MM.1S (cell line): ENCODE results near the gene DNAAF5.

Experiments used
- DNase-seq: peaks from one replicate; pipeline ENCODE4 v3.0.0-alpha.2; 2015
- H2AFZ ChIP-seq: fragments of 300-600 bp; sonication (generic); 2 replicates; pipeline ENCODE4 v1.6.0; 2016; ENCODE audit warnings: antibody characterized with exemption, low read length
- H3F3A ChIP-seq: fragments of 300-600 bp; sonication (generic); 2 replicates; pipeline ENCODE4 v1.6.1; 2016; ENCODE audit warnings: mild to moderate bottlenecking, antibody characterized with exemption, low read length, moderate library complexity, mixed read lengths; ENCODE audit not compliant: insufficient read depth
- H3K27ac ChIP-seq: fragments of 300-600 bp; sonication (generic); 2 replicates; pipeline ENCODE4 v1.5.1; 2016; ENCODE audit warnings: mild to moderate bottlenecking, low read length
- H3K27me3 ChIP-seq: fragments of 300-600 bp; sonication (generic); replicated peaks from 2 replicates; pipeline ENCODE4 v1.6.0; 2016; ENCODE audit warnings: low read length; ENCODE audit not compliant: insufficient read depth
- H3K36me3 ChIP-seq: fragments of 300-600 bp; sonication (generic); replicated peaks from 2 replicates; pipeline ENCODE4 v1.6.1; 2016; ENCODE audit warnings: mild to moderate bottlenecking, low read length, mixed read lengths; ENCODE audit not compliant: insufficient read depth
- H3K4me1 ChIP-seq: fragments of 300-600 bp; sonication (generic); 2 replicates; pipeline ENCODE4 v1.6.1; 2016; ENCODE audit warnings: low read length, mixed read lengths
- H3K4me2 ChIP-seq: fragments of 300-600 bp; sonication (generic); 2 replicates; pipeline ENCODE4 v1.6.0; 2016; ENCODE audit warnings: low read depth, low read length
- H3K4me3 ChIP-seq: fragments of 300-600 bp; sonication (generic); 2 replicates; pipeline ENCODE4 v1.5.1; 2016; ENCODE audit warnings: low read length, mixed read lengths
- H3K79me2 ChIP-seq: fragments of 300-600 bp; sonication (generic); 2 replicates; pipeline ENCODE4 v1.6.1; 2016; ENCODE audit warnings: mixed run types, low read length, mixed read lengths
- H3K9ac ChIP-seq: fragments of 300-600 bp; sonication (generic); 2 replicates; pipeline ENCODE4 v1.6.1; 2016; ENCODE audit warnings: low read length, mixed read lengths
- H3K9me2 ChIP-seq: fragments of 300-600 bp; sonication (generic); replicated peaks from 2 replicates; pipeline ENCODE4 v1.6.1; 2016; ENCODE audit warnings: mild to moderate bottlenecking, low read length, mixed read lengths; ENCODE audit not compliant: insufficient read depth
- H3K9me3 ChIP-seq: fragments of 300-600 bp; sonication (generic); replicated peaks from 2 replicates; pipeline ENCODE4 v1.6.1; 2016; ENCODE audit warnings: mild to moderate bottlenecking, low read length, mixed read lengths; ENCODE audit not compliant: insufficient read depth
- H4K20me1 ChIP-seq: fragments of 300-600 bp; sonication (generic); 2 replicates; pipeline ENCODE4 v1.6.1; 2016; ENCODE audit warnings: mild to moderate bottlenecking, low read length, moderate library complexity, mixed read lengths; ENCODE audit not compliant: insufficient read depth
- CTCF ChIP-seq: fragments of 300-600 bp; sonication (generic); IDR thresholded peaks from 2 replicates; pipeline ENCODE4 v1.5.1; 2016; ENCODE audit warnings: antibody characterized with exemption, low read length, mixed read lengths
- EZH2 ChIP-seq: fragments of 300-600 bp; sonication (generic); optimal IDR thresholded peaks from 2 replicates; pipeline ENCODE3; 2017; ENCODE audit warnings: low read depth, mild to moderate bottlenecking, antibody characterized with exemption, low read length, mixed read lengths
- EZH2phosphoT487 ChIP-seq: fragments of 300-600 bp; sonication (generic); IDR thresholded peaks from 2 replicates; pipeline ENCODE4 v1.6.1; 2018; ENCODE audit warnings: antibody characterized with exemption, low read length

Gene DNAAF5

GRCh38 chr7:777728-778078, 51.2 kb downstream of the DNAAF5 start:
- Histone ChIP-seq H3K4me3 (no peak overlapping the region), H3K27ac (no peak overlapping the region), H3K4me1 (no peaks in the 10 kb centered on the region), H2AFZ (no peak overlapping the region), H3K27me3 (no peaks in the 10 kb centered on the region), H3K4me2 (no peak overlapping the region), H3K79me2 (no peaks in the 10 kb centered on the region), H3K36me3 (peaks cover 4% of the 10 kb centered on the region; the same call in 1 of the 2 replicates), H4K20me1 (no peaks in the 10 kb centered on the region), H3F3A (no peaks in the 10 kb centered on the region), H3K9me3 (no peaks in the 10 kb centered on the region), H3K9me2 (no peaks in the 10 kb centered on the region), H3K9ac (no peak overlapping the region)
- DNase-seq: no peak
- TF ChIP-seq EZH2phosphoT487 (no peak), CTCF (no peak), EZH2 (no peak)

GRCh38 chr7:778271-778967, 51.9 kb downstream of the DNAAF5 start:
- Histone ChIP-seq H3K9me3 (no peaks in the 10 kb centered on the region), H3F3A (no peaks in the 10 kb centered on the region), H2AFZ (no peak overlapping the region), H3K9me2 (no peaks in the 10 kb centered on the region), H3K27me3 (no peaks in the 10 kb centered on the region), H3K27ac (no peak overlapping the region), H3K36me3 (peaks cover 4% of the 10 kb centered on the region; the same call in 1 of the 2 replicates), H3K79me2 (no peaks in the 10 kb centered on the region), H4K20me1 (no peaks in the 10 kb centered on the region), H3K9ac (no peak overlapping the region), H3K4me3 (no peak overlapping the region), H3K4me1 (no peaks in the 10 kb centered on the region), H3K4me2 (no peak overlapping the region)
- no peak for DNase-seq
- no peak for TF ChIP-seq EZH2
- TF ChIP-seq CTCF: no peak
- no peak for TF ChIP-seq EZH2phosphoT487

- Histone ChIP-seq H4K20me1 (no peaks in the 10 kb centered on the region), H3F3A (no peaks in the 10 kb centered on the region), H3K9me2 (no peaks in the 10 kb centered on the region), H3K4me3 (no peak overlapping the region), H3K4me2 (no peak overlapping the region), H3K27me3 (no peaks in the 10 kb centered on the region), H3K9ac (no peak overlapping the region), H3K79me2 (no peaks in the 10 kb centered on the region), H3K36me3 (peaks cover 4% of the 10 kb centered on the region; the same call in 1 of the 2 replicates), H2AFZ (no peak overlapping the region), H3K27ac (no peak overlapping the region), H3K9me3 (no peaks in the 10 kb centered on the region), H3K4me1 (no peaks in the 10 kb centered on the region)
- no peak for DNase-seq
- no peak for TF ChIP-seq EZH2
- TF ChIP-seq EZH2phosphoT487: no peak
- no peak for TF ChIP-seq CTCF
Observed at GRCh38 chr7:778968-779451, 52.5 kb downstream of the DNAAF5 start.
